GM13976 (cell line): Measurements from ENCODE around the gene SHISAL1.

Experiments used
- DNase-seq: peaks from one replicate; pipeline ENCODE4 v3.0.0; 2012; ENCODE audit warnings: low spot score
- in situ Hi-C: fragments of 300-500 bp; cut with MboI; formaldehyde crosslinking; loops from one replicate; pipeline ENCODE4 v1.12.0; 2022; ENCODE audit warnings: low sequenced_read_pairs, mixed read lengths, inconsistent platforms; ENCODE audit not compliant: unreplicated experiment
- TF ChIP-seq, protein P1 (sequence below): IDR thresholded peaks from 2 replicates; pipeline ENCODE4 v1.5.1; 2012; ENCODE audit warnings: borderline replicate concordance, mild to moderate bottlenecking; ENCODE audit not compliant: insufficient read depth; ENCODE audit errors: extremely low read depth, missing control alignments, control extremely low read depth

Gene SHISAL1

DNA sequence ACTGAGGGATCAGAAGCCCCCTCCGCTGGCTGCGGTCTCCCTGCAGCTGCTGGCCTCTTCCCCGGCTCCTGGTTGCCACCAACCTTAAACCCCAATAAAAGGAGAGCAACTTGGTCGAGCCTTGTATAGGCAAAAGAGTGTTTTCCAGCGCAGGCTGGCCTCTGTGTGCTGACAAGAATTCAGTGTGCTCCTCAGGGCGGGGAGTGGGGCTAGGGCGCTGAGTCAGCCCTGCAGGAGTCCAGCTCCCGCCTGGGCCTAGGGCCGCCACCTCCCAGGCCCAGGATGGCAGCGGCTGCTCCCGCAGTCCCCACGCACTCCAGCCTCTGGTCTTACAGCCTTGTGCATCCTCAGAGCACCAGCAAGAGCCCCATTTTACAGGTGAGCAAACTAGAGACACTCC is at the start of gene SHISAL1:
Gene SHISAL1 (minus strand): TSS at position 186 of the 400 bp plus-strand sequence. CDS start 12,006 bp downstream, outside the sequence.
- DNase-seq = no peak
- in situ Hi-C loops = no loop called here
- TF ChIP-seq, protein P1, sequence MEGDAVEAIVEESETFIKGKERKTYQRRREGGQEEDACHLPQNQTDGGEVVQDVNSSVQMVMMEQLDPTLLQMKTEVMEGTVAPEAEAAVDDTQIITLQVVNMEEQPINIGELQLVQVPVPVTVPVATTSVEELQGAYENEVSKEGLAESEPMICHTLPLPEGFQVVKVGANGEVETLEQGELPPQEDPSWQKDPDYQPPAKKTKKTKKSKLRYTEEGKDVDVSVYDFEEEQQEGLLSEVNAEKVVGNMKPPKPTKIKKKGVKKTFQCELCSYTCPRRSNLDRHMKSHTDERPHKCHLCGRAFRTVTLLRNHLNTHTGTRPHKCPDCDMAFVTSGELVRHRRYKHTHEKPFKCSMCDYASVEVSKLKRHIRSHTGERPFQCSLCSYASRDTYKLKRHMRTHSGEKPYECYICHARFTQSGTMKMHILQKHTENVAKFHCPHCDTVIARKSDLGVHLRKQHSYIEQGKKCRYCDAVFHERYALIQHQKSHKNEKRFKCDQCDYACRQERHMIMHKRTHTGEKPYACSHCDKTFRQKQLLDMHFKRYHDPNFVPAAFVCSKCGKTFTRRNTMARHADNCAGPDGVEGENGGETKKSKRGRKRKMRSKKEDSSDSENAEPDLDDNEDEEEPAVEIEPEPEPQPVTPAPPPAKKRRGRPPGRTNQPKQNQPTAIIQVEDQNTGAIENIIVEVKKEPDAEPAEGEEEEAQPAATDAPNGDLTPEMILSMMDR = no peak

DNA sequence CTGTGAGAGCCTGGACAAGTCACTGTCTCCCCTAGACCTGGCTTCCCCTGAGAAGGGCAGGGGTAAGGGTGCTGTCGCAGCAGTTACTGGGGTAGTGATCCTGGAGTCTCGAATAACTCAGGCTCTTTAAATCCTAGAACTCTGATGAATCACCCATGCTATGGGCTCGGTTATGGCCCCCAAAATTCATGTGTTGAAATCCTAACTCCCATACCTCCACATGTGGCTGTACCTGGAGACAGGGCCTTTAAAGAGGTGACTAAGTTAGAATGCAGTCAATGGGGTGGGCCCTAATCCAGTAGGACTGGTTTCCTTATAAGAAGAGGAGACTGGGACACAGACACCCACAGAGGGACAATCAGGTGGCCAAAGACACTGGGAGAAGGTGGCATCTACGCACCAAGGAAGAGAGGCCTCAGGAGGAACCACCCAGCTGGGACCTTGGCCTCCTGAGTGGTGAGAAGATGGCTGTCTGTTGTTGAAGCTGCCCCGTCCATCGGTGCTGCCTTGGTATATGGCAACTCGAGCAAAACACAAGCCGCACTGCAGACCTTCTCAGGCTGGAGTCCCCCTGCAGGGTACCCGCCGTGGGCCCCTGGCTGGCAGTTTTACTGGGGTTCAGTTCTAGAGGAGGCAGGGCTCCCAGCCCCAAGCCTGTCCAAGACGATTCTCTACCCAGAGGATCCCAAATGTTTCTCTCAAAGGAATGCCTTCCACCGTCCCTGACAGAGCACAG is 48.8 kb upstream of the SHISAL1 start:
- in situ Hi-C loops = no loop called here
- TF ChIP-seq, protein P1 = no peak
- DNase-seq = no peak

DNA sequence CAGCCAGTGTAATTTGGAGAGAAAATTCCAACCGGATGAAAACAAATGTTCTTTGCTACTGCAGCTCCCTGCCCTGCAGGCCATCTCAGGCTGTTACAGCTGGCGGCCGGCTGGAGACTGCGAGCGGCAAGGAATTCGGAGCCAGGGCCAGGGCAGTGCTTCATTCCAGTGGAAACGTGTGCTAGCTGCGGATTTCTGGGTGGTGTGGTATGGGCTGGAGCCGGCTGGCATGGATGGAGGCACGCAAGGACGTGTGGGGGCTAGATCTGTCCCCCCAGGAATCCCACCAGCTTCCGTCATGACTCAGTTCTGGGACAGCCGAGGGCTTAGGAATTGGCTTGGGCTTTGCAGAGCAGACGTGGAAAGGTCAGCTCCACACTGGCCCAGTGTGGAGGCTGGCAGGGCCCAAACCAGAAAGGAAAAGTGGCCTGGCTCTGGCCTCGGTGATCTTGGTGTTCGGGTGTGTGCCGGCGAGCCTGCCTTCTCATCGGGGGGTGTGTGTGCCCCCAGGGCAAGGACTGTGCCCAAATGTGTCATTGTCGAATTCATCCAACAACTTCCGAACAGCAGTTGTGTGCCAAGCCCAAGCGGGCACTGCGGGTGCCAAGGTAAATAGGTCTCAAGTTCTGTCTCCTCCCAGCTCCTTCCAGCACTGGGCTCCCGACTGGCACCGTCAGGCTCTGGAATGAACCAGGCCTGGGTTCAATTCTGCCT is 48.1 kb upstream of the SHISAL1 start:
- DNase-seq = no peak
- TF ChIP-seq, protein P1 = no peak
- in situ Hi-C loops = no loop called here

DNA sequence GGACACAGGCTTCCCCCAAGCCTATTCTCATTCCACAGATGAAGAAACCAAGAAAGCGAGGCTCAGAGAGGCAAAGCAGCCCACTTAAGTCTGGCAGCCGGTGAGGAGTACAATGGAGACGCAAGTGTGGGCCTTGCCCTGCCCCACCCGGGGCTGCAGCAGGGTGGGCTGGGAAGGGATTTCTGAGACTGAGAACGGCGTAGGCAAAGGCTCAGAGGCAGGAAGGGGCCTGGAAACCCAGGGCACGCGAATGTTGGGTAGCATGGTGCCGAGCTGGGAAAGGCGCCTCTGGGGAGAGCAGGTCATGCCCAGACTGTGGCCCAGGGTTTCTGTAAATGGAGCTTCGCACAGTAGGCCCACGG is 47.5 kb upstream of the SHISAL1 start:
- in situ Hi-C loops = no loop called here
- DNase-seq = no peak
- TF ChIP-seq, protein P1 = no peak

DNA sequence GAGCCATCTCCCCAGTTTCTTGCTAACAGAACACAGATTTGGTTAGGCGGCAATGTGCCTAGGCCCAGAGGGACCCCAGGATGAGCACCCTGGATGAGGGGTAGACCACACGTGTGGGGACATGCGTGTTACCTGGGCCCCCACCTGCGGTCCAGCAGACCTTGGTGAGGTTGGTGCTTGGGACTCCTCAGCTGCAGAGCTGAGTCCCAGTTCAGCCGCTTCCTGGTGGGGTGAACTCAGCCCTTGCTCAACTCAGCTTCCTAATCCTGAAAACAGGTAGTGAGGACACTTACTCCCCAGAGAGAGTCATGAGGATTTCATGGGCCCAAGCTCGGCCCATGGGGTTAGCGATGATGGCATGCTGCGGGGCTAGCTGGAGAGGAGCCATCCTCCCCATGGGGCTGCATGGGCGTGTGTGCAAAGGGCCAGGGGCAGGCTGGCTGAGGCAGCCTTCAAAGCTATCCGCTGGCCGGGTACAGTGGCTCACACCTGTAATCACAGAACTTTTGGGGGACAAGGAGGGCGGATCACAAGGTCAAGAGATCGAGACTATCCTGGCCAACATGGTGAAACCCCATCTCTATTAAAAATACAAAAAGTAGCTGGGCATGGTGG is 46.9 kb upstream of the SHISAL1 start:
- DNase-seq = no peak
- in situ Hi-C loops = no loop called here
- TF ChIP-seq, protein P1 = no peak

DNA sequence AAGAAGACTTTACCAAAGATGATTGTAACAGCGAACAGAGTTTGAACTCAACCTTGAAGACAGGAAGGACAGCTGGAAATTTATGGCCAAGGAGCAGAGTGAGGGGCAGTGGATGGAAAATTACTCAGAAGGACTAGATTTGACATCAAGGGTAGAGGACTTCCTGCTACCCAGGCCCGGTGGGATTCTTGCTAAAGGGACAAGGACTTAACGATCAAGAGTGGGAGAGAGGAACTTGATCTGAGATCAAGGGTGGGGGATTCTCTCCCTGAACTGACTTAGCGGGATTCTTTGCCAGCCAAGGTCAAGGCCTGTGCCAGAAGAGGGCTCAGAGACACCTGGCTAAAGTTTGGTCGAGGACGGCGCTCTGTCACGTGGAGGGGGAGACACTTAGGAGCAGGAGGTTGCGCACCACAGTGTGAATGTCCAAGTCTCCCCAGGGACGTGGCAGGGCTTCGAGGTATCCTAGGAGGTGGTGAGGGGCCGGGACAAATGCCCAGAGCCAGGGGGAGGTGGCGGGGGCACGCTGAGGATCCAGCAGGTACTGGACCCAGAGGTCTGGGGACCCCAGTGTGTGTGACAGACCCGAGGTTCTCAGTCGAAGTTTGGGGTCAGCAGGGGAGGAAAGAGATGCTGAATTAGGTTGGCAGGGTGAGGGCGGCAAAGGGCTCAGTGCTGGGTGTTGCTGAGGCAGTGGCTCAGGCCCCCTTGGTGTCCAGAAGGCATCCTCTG is 46.1 kb upstream of the SHISAL1 start:
- TF ChIP-seq, protein P1 = no peak
- no peak for DNase-seq
- in situ Hi-C loops = no loop called here
